Mesothelial cell of epicardium (in vitro differentiated cells): ENCODE results near the gene ZNF536. TPM values are rescaled to one million over a fixed set of nuclear protein-coding genes. Genes with fewer than 3 reads are reported as not detected.

ENCODE experiments used
- DNase-seq, 2 experiments: peaks; one replicate each; pipeline ENCODE4 v3.0.0; 2021; ENCODE audit warnings: low spot score in 2 of 2; ENCODE audit not compliant: unreplicated experiment in 2 of 2
- H3K27ac Mint-ChIP-seq: 2 replicates; pipeline ENCODE4 v1.8.0; 2021; ENCODE audit warnings: mixed read lengths
- H3K27me3 Mint-ChIP-seq: 2 replicates; pipeline ENCODE4 v1.8.0; 2021; ENCODE audit warnings: low read depth, mixed read lengths
- H3K36me3 Mint-ChIP-seq: 2 replicates; pipeline ENCODE4 v1.8.0; 2021; ENCODE audit warnings: mixed read lengths
- H3K4me1 Mint-ChIP-seq: 2 replicates; pipeline ENCODE4 v1.8.0; 2021; ENCODE audit warnings: mixed read lengths
- H3K4me3 Mint-ChIP-seq: 2 replicates; pipeline ENCODE4 v1.8.0; 2021; ENCODE audit warnings: mild to moderate bottlenecking, moderate library complexity, mixed read lengths
- H3K9me3 Mint-ChIP-seq: 2 replicates; pipeline ENCODE4 v1.8.0; 2021; ENCODE audit warnings: mixed read lengths
- total RNA-seq: library from RNA; stranded (reverse); gene quantifications from 3 replicates; pipeline ENCODE4 v1.2.1, GENCODE V29; 2021
- TF ChIP-seq, protein P1 (sequence below): fragments of 200-600 bp; sonication (generic); IDR thresholded peaks from one replicate; pipeline ENCODE4 v1.5.0; 2021; ENCODE audit warnings: antibody characterized with exemption; ENCODE audit not compliant: unreplicated experiment

ZNF536 gene
- total RNA-seq, 1 donor from 2014 or later = 9.2 TPM

DNA sequence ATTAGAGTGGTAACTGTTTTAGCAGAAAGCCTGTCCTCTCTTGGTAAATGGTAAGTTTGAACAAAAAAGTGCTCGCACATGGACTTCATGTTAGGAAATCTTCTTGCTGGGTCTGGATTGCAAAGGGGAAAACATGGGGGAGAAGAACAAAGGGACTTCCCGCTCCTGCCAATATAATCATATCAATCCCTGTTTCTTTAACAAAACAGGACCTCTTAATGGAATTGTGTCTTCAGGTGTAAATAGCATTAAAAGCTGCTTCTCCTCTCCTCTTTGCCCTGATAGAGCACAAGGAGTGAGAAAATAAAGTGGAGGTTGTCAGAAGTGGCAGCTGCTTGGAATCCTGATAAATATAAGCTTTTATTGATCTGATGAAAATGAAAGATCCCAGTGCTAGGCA, 20.4 kb upstream of the ZNF536 start:
- H3K4me1 Mint-ChIP-seq = no peaks in the 10 kb centered on the region
- TF ChIP-seq, protein P1, sequence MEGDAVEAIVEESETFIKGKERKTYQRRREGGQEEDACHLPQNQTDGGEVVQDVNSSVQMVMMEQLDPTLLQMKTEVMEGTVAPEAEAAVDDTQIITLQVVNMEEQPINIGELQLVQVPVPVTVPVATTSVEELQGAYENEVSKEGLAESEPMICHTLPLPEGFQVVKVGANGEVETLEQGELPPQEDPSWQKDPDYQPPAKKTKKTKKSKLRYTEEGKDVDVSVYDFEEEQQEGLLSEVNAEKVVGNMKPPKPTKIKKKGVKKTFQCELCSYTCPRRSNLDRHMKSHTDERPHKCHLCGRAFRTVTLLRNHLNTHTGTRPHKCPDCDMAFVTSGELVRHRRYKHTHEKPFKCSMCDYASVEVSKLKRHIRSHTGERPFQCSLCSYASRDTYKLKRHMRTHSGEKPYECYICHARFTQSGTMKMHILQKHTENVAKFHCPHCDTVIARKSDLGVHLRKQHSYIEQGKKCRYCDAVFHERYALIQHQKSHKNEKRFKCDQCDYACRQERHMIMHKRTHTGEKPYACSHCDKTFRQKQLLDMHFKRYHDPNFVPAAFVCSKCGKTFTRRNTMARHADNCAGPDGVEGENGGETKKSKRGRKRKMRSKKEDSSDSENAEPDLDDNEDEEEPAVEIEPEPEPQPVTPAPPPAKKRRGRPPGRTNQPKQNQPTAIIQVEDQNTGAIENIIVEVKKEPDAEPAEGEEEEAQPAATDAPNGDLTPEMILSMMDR = no peak
- peaks cover 35% of the 10 kb centered on the region for H3K27me3 Mint-ChIP-seq
- no peak for DNase-seq
- no peaks in the 10 kb centered on the region for H3K36me3 Mint-ChIP-seq
- H3K4me3 Mint-ChIP-seq = no peak overlapping the region
- no peak overlapping the region for H3K27ac Mint-ChIP-seq
- no peaks in the 10 kb centered on the region for H3K9me3 Mint-ChIP-seq

- TF ChIP-seq, protein P1 = no peak
- no peaks in the 10 kb centered on the region for H3K4me1 Mint-ChIP-seq
- H3K27me3 Mint-ChIP-seq = peaks cover 32% of the 10 kb centered on the region
- no peak overlapping the region for H3K27ac Mint-ChIP-seq
- no peak for DNase-seq
- no peaks in the 10 kb centered on the region for H3K9me3 Mint-ChIP-seq
- no peaks in the 10 kb centered on the region for H3K36me3 Mint-ChIP-seq
- no peak overlapping the region for H3K4me3 Mint-ChIP-seq
Observed at GRCh38 chr19:30353394-30353945, 18.7 kb upstream of the ZNF536 start.

- Mint-ChIP-seq H3K4me3 (no peak overlapping the region), H3K9me3 (no peaks in the 10 kb centered on the region), H3K4me1 (peaks cover 2% of the 10 kb centered on the region)
Observed at GRCh38 chr19:30355586-30355985, 16.6 kb upstream of the ZNF536 start.

DNA sequence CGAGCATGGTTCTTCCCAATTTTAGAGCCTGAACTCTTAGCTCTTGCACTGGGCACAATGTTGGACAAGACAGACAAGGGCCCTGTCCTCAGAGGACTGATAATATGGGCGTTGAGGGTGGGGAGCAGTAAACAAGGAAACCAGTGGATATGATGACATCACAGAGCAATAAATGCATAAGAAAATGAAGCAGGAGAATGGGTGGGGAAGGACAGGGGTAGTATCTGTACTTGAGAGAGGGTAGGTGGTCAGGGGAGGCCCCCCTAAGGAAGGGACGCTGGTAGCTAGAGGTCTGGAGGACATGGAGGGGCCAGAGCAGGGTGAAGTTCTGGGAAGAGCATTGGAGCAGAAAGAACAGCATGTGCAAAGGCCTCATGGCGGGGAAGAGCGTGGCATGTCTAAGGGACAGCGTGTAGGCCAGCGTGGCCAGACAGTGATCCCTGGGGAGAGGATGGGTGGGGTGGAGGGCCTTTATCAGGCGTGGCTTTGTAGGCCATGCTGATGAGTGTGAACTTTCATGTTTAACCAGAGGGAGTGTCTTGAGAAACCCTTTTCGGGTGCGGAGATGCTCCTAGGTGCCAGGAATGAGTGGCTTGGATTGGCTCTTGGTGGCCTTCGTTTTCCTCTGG, 15.1 kb upstream of the ZNF536 start:
- Mint-ChIP-seq H3K27me3 (peaks cover 23% of the 10 kb centered on the region), H3K9me3 (no peaks in the 10 kb centered on the region), H3K36me3 (no peaks in the 10 kb centered on the region), H3K4me3 (no peak overlapping the region), H3K27ac (no peak overlapping the region), H3K4me1 (peaks cover 6% of the 10 kb centered on the region)
- TF ChIP-seq, protein P1 = no peak
- DNase-seq = no peak

More at GRCh38 chr19:30355586-30355985, 16.6 kb upstream of the ZNF536 start:
- no peak for DNase-seq
- Mint-ChIP-seq H3K27me3 (peaks cover 30% of the 10 kb centered on the region), H3K27ac (no peak overlapping the region), H3K36me3 (no peaks in the 10 kb centered on the region)
- TF ChIP-seq, protein P1 = no peak

DNA sequence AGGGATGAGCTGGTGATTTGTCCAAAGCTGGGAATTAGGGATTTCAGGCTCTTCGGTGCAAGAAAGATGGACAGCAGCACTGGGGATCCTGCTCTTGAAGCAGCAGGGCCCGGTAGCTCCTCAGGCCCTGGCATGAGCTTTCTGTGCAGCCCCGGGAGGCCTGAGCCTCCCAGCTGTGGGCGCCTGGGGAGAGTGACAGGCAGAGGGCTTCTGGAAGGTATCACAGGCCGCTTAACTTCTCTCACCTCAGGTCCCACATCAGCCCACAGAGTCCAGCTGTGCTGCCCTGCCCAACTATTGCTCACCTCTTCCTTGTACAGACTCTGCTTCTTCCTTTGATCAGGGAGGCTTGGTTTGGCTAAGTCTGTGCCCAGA, 14.6 kb upstream of the ZNF536 start:
- Mint-ChIP-seq H3K36me3 (no peaks in the 10 kb centered on the region), H3K9me3 (no peaks in the 10 kb centered on the region), H3K27me3 (peaks cover 20% of the 10 kb centered on the region), H3K27ac (no peak overlapping the region), H3K4me3 (no peak overlapping the region), H3K4me1 (peaks cover 6% of the 10 kb centered on the region)
- TF ChIP-seq, protein P1 = no peak
- no peak for DNase-seq
